Activated CD4-positive, alpha-beta memory T cell treated with anti-CD3 and anti-CD28 coated beads for 36 hours (primary cell): ENCODE data around the gene HNRNPL. TPM values are rescaled to one million over a fixed set of nuclear protein-coding genes. Genes with fewer than 3 reads are reported as not detected.

Experiments used
- CTCF ChIA-PET: fragments of 350-600 bp; sonication (Branson Sonifier 250); formaldehyde crosslinking; loops from one replicate; lab custom pipeline; 2021; ENCODE audit warnings: antibody characterized with exemption, inconsistent platforms; lab: Charles Lee
- POLR2A ChIA-PET: fragments of 350-600 bp; sonication (Branson Sonifier 250); formaldehyde crosslinking; loops from one replicate; lab custom pipeline; 2021; ENCODE audit warnings: antibody characterized with exemption; lab: Charles Lee
- DNase-seq: peaks from one replicate; pipeline ENCODE4 v3.0.0-alpha.2; 2020
- H3K27ac Mint-ChIP-seq: one replicate; pipeline ENCODE4 v1.8.0; 2021; ENCODE audit warnings: mixed read lengths
- H3K27me3 Mint-ChIP-seq: one replicate; pipeline ENCODE4 v1.8.0; 2021; ENCODE audit warnings: mixed read lengths
- H3K36me3 Mint-ChIP-seq: one replicate; pipeline ENCODE4 v1.8.0; 2021; ENCODE audit warnings: mixed read lengths
- H3K4me1 Mint-ChIP-seq: one replicate; pipeline ENCODE4 v1.8.0; 2021; ENCODE audit warnings: low read depth, mixed read lengths
- H3K4me3 Mint-ChIP-seq: one replicate; pipeline ENCODE4 v1.8.0; 2021; ENCODE audit warnings: mild to moderate bottlenecking, mixed read lengths
- H3K9me3 Mint-ChIP-seq: one replicate; pipeline ENCODE4 v1.8.0; 2021; ENCODE audit warnings: mixed read lengths
- intact Hi-C: fragments of 100-400 bp; cut with micrococcal nuclease; formaldehyde crosslinking; loops from one replicate; pipeline ENCODE4 v1.15.1; 2023
- total RNA-seq, 2 experiments: library from RNA; stranded (reverse); gene quantifications; one replicate each; pipeline ENCODE4 v1.2.3, GENCODE V29; 2021

HNRNPL gene
- total RNA-seq, 2 experiments from 2014 or later: 646 to 671 TPM

DNA sequence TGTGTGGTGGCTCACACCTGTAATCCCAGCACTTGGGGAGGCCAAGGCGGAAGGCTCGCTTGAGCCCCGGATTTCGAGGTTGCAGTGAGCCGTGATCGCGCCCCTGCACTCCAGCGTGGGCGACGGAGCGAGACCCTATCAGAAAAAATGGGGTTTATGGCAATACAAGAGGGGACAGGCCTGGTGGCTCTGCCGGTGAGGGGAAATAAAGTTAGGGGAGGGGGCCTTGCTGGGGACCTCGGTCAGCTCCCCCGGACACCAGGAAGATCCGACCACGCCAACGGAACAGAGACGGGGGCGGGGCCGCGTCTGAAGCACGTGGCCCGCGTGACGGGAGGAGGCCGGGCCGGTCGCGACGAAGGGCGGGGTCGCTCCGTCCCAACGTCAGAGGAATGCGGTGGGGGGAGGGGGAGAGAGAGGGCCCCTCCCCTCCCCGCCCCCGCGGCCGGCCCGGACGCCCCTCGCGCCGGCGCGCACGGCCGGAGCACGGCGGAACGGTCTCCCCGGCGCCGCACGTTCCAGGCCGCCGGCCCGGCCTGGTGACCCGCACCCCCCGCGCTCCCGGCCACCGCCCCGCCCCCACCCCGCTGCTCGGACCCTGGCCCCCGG is 1.9 kb upstream of the HNRNPL start:
- POLR2A ChIA-PET: interaction anchor here (0.7 to 3.2 kb wide), 11 partner anchors 9 to 449 kb away, joined by 3 to 24 read pairs (median 5); partner anchors contain the start of genes ECH1 and FAM98C
- Mint-ChIP-seq H3K9me3 (no peaks in the 10 kb centered on the region), H3K4me1 (peaks cover 33% of the 10 kb centered on the region), H3K4me3 (peak overlapping the region; percentile 97), H3K27me3 (no peaks in the 10 kb centered on the region), H3K27ac (peak overlapping the region; percentile 97), H3K36me3 (peaks cover 28% of the 10 kb centered on the region)
- CTCF ChIA-PET: interaction anchor here (2.8 to 3.2 kb wide), 2 partner anchors 18 to 79 kb away, joined by 12 to 15 read pairs; partner anchors contain the start of genes MRPS12 and SARS2
- peak; percentile 94 for DNase-seq
- intact Hi-C loops: loop anchor here (1.0 to 5.0 kb wide), 7 partner anchors 18 to 551 kb away; partner anchors contain the start of genes ACTN4, FAM98C, RASGRP4 and SAMD4B

- intact Hi-C loops: loop anchor here (1.0 to 5.0 kb wide), 11 partner anchors 13 to 551 kb away; partner anchors contain the start of genes ACTN4, ECH1, FAM98C and MRPS12
- Mint-ChIP-seq H3K4me1 (peaks cover 32% of the 10 kb centered on the region), H3K36me3 (peaks cover 30% of the 10 kb centered on the region), H3K4me3 (peak overlapping the region; percentile 97), H3K27me3 (no peaks in the 10 kb centered on the region), H3K27ac (peak overlapping the region; percentile 97), H3K9me3 (no peaks in the 10 kb centered on the region)
- POLR2A ChIA-PET: interaction anchor here (0.7 to 3.2 kb wide), 9 partner anchors 9 to 448 kb away, joined by 3 to 24 read pairs (median 5); partner anchors contain the start of genes ECH1 and FAM98C
- CTCF ChIA-PET: interaction anchor here (0.6 to 3.2 kb wide), 3 partner anchors 19 to 79 kb away, joined by 3 to 15 read pairs (median 12); partner anchors contain the start of genes MRPS12 and SARS2
- DNase-seq: peak; percentile 53
Measured at GRCh38 chr19:38850976-38851621, 1.3 kb upstream of the HNRNPL start.

- Mint-ChIP-seq H3K9me3 (no peaks in the 10 kb centered on the region), H3K27ac (peak overlapping the region; percentile 97), H3K27me3 (no peaks in the 10 kb centered on the region), H3K36me3 (peaks cover 36% of the 10 kb centered on the region), H3K4me1 (peaks cover 38% of the 10 kb centered on the region), H3K4me3 (peak overlapping the region; percentile 97)
- intact Hi-C loops: loop anchor here (1.0 to 5.0 kb wide), 11 partner anchors 12 to 552 kb away; partner anchors contain the start of genes ACTN4, ECH1, FAM98C and MRPS12
- ChIA-PET POLR2A (interaction anchor here (0.7 to 3.2 kb wide), 6 partner anchors 8 to 448 kb away, joined by 3 to 24 read pairs (median 5); partner anchors contain the start of gene FAM98C), CTCF (interaction anchor here (0.6 to 3.2 kb wide), 3 partner anchors 19 to 80 kb away, joined by 3 to 15 read pairs (median 12); partner anchors contain the start of genes MRPS12 and SARS2)
- DNase-seq: no peak
Measured at GRCh38 chr19:38850436-38850975, 720 bp upstream of the HNRNPL start.

DNA sequence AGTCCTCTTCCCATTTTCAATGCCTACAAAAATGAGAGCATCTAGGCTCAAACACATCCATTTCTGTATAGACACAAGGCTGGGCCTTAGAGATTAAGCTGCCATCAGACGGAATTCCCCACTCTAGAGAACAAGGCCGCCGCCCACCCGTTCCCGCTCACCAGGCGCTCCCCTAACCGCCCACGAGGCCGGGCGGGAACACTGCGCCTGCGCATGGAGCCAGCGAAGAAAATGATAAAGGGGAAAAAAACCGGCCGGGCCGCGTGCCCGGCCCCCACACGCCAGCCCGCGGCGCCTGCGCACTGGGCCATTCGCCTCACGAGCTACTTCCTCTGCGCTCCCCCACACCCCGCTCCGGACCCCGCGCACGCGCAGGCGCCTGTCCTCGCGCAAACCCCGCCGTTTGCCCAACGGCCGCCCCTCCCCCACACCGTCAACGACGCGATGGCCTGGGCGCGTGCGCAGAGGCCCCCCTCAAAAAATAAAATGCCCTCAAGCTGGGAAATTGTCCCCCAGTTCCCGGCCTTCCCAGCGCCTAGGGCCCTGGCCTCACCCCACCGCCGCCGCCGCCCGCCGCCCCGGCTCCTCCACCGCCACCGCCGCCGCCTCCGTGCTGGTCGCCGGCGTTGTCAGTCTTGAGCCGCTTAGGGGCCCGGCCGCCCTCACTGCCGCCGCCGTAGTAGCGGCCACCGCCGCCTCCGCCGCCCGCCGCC is 483 bp downstream of the HNRNPL start:
- ChIA-PET CTCF (interaction anchor here (0.5 to 2.6 kb wide), 6 partner anchors 16 to 215 kb away, joined by 3 to 16 read pairs (median 8); partner anchors contain the start of genes MRPS12 and SARS2), POLR2A (interaction anchor here (0.6 to 2.8 kb wide), 17 partner anchors 9 to 542 kb away, joined by 3 to 19 read pairs (median 4); partner anchors contain the start of genes ECH1, MED29, MRPS12 and NFKBIB)
- intact Hi-C loops: no loop called here
- Mint-ChIP-seq H3K27ac (peak overlapping the region; percentile 97), H3K27me3 (no peaks in the 10 kb centered on the region), H3K4me3 (peak overlapping the region; percentile 97), H3K9me3 (no peaks in the 10 kb centered on the region), H3K4me1 (peaks cover 46% of the 10 kb centered on the region), H3K36me3 (peaks cover 47% of the 10 kb centered on the region)
- peak; percentile 99 for DNase-seq

DNA sequence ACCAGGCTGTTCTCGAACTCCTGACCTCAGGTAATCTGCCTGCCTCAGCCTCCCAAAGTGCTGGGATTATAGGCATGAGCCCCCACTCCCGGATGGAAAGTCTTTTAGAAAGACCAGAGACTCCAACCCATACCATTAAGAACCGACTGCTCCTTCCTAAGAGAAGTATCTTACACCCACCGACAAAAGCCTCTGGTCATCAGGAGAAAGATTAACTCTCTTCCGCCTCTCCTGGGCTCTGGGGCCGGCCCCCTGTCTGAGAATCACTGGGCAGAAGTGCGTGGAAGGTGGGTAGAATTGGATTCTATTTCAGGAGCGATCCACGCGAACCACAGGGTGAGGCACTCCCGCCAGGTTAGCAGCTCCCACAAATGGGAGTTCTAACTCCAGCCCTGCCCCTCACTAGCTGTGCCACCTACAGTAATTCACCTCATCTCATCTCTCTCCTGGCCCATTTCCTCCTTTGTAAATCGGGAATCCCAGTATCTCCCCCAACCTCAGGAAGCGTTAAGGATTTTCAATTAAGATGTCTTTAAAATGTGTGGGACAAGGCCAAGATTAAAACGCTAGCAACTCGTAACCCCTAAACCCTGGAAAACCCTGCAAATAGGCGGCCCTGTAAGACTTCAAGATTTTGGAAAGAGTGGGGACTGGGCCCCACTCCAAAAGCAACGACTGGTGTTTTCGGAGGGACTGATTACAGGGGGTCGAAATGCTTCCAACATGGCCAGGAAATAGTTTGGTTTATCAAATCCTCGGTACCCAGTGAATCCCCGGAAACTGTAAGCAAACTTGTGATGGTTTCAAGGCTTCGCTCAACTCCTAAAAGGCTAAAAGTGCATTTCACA is 1.3 kb downstream of the HNRNPL start:
- no peak for DNase-seq
- Mint-ChIP-seq H3K27me3 (no peaks in the 10 kb centered on the region), H3K9me3 (no peaks in the 10 kb centered on the region), H3K27ac (peak overlapping the region; percentile 97), H3K4me3 (peak overlapping the region; percentile 97), H3K4me1 (peaks cover 52% of the 10 kb centered on the region), H3K36me3 (peaks cover 54% of the 10 kb centered on the region)
- intact Hi-C loops: no loop called here
- ChIA-PET POLR2A (interaction anchor here (0.6 to 2.8 kb wide), 18 partner anchors 8 to 543 kb away, joined by 3 to 19 read pairs (median 4); partner anchors contain the start of genes ECH1, MED29, MRPS12 and NFKBIB), CTCF (interaction anchor here (0.7 to 2.6 kb wide), 7 partner anchors 19 to 214 kb away, joined by 3 to 16 read pairs (median 6); partner anchors contain the start of genes MRPS12 and SARS2)

DNA sequence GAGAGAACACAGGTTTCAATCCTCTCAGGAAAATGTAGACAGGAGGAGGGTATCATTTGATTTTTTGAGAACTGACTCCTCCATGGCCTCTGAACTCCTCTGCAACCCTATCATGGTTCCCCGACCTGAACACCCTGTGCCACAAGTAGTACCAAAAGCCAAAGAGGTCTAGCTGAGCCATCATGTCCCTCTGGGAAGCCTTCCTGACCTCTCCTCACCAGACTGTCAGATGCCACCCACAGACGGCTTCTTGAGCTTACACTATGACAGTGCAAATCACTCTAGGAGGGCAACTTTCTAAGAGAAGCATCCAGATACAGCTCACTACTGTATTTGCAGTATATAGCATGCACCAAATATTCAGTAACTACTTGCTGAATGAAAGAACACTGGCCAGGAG is 3.7 kb downstream of the HNRNPL start:
- DNase-seq: no peak
- no peaks in the 10 kb centered on the region for H3K9me3 Mint-ChIP-seq
- POLR2A ChIA-PET: interaction anchor here (0.8 to 1.1 kb wide), 2 partner anchors 11 to 54 kb away, joined by 3 to 5 read pairs; partner anchors contain the start of gene NFKBIB
- H3K36me3 Mint-ChIP-seq: peaks cover 77% of the 10 kb centered on the region
- peak overlapping the region; percentile 14 for H3K4me3 Mint-ChIP-seq
- no peaks in the 10 kb centered on the region for H3K27me3 Mint-ChIP-seq
- CTCF ChIA-PET: interaction anchor here (0.8 to 2.0 kb wide), 2 partner anchors 8 to 84 kb away, joined by 3 to 6 read pairs; partner anchors contain the start of genes MRPS12 and SARS2
- peak overlapping the region; percentile 73 for H3K27ac Mint-ChIP-seq
- peaks cover 66% of the 10 kb centered on the region for H3K4me1 Mint-ChIP-seq
- intact Hi-C loops: no loop called here

- no peak for DNase-seq
- Mint-ChIP-seq H3K9me3 (no peaks in the 10 kb centered on the region), H3K4me1 (peaks cover 72% of the 10 kb centered on the region), H3K4me3 (peak overlapping the region; percentile 2), H3K27ac (peak overlapping the region; percentile 73), H3K27me3 (no peaks in the 10 kb centered on the region), H3K36me3 (peaks cover 83% of the 10 kb centered on the region)
- CTCF ChIA-PET: interaction anchor here (0.8 kb wide), 1 partner anchor 8 kb away, joined by 3 read pairs; no protein-coding TSS in a partner anchor
- POLR2A ChIA-PET: interaction anchor here (0.8 to 1.1 kb wide), 2 partner anchors 11 to 55 kb away, joined by 3 to 5 read pairs; partner anchors contain the start of gene NFKBIB
- intact Hi-C loops: no loop called here
Measured at GRCh38 chr19:38845374-38846024, 4.3 kb downstream of the HNRNPL start.

DNA sequence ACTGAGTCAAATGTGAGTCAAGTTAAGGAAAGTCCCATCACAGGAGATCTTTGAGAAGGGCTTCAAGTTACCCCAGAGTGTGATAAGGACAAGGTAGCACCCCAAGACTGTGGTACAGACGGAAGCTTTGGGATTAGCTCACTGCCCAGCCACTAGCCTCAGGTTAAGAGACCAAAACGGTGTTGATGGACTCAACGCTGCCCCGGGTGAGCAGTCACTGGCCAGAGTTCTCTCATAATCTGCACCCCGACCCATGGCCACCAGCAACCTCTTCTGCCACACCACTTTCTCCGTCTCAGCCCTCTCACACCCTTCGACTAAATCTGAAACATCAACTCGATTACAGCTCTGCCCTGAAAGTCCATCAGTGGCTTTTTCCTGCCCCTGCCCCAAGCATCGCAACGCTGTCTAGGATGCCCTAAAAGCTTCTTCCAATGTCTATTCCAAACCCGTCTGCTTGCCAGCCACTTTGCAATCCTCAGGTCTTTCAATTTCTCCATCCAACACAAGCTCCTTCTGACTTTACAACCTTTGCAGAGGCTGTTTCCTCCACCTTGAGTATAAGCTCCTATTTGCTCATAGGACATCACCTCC is 5.6 kb downstream of the HNRNPL start:
- ChIA-PET CTCF (interaction anchor here (0.8 kb wide), 1 partner anchor 87 kb away, joined by 3 read pairs; the partner anchor contains the start of genes MRPS12 and SARS2), POLR2A (interaction anchor here (0.8 kb wide), 1 partner anchor 34 kb away, joined by 4 read pairs; the partner anchor contains the start of gene RINL)
- peak overlapping the region; percentile 89 for H3K27ac Mint-ChIP-seq
- H3K4me1 Mint-ChIP-seq: peaks cover 84% of the 10 kb centered on the region
- no peaks in the 10 kb centered on the region for H3K9me3 Mint-ChIP-seq
- H3K36me3 Mint-ChIP-seq: peaks cover 90% of the 10 kb centered on the region
- H3K4me3 Mint-ChIP-seq: peak overlapping the region; percentile 9
- no peaks in the 10 kb centered on the region for H3K27me3 Mint-ChIP-seq
- intact Hi-C loops: loop anchor here (5.0 kb wide), 1 partner anchor 207 kb away; no protein-coding TSS in a partner anchor
- no peak for DNase-seq

DNA sequence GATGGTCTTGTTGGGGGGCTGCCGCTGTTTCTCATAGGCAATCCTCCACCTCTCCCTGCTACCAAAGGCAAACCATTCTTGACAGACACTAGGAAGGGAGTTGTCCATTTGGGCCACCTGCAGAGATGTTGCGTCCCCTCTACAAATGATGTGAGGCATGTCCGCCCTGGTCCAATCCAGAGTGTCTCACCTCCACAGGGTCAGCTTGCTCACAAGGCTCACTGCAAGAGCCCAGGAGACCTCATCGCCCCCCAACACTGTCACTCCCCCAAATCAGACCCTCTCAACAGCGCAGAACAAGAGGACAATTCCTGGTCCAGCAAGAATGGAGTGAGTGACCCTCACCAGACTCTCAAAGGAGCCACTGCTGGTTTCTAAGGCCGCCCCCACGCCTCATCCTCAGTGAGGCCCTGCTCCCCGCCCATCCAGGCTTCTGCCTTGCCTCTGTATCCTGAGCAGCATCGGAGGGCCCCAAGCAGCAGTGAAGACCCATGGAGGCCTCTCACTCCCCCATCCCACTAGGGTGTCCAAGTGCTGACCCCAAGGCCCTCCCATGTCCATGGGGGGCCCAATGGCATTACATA is 6.5 kb downstream of the HNRNPL start:
- ChIA-PET POLR2A (interaction anchor here (1.2 to 1.4 kb wide), 2 partner anchors 21 to 22 kb away, joined by 5 to 9 read pairs; no protein-coding TSS in a partner anchor), CTCF (interaction anchor here (0.8 kb wide), 1 partner anchor 88 kb away, joined by 3 read pairs; the partner anchor contains the start of genes MRPS12 and SARS2)
- Mint-ChIP-seq H3K4me3 (no peak overlapping the region), H3K4me1 (peaks cover 89% of the 10 kb centered on the region), H3K27me3 (no peaks in the 10 kb centered on the region), H3K9me3 (no peaks in the 10 kb centered on the region), H3K36me3 (peaks cover 90% of the 10 kb centered on the region), H3K27ac (peak overlapping the region; percentile 89)
- intact Hi-C loops: loop anchor here (5.0 kb wide), 1 partner anchor 206 kb away; no protein-coding TSS in a partner anchor
- no peak for DNase-seq
